ENCODE results near the gene AOPEP. TPM values are rescaled to one million over a fixed set of nuclear protein-coding genes. Genes with fewer than 3 reads are reported as not detected.
A peak's percentile ranks its signal among the peaks of the same experiment; 100 is the strongest.

Gene AOPEP
- total and polyA plus RNA-seq, 9 of the 15 experiments (the other 6 are each of a cell fraction or from before 2014, with no cell fraction given): 4.5 to 19.3 (median 13.5) TPM

GRCh38 chr9:94757158-94757557 lies 30.7 kb downstream of the AOPEP start (continued):
- TF ChIP-seq ZNF445 (CRISPR knock-in tag; IDR thresholded peaks at IDR 0.05; ENCODE audit: low read depth): no peak
- peak in 1 of 2 experiments; percentile 90; a peak in 2 of 4 replicates for TF ChIP-seq HDAC1 (IDR thresholded peaks at IDR 0.05)
- peak; percentile 87 for TF ChIP-seq MAFG (tag; conservative IDR thresholded peaks at IDR 0.05)
- TF ChIP-seq DPF2 (IDR thresholded peaks at IDR 0.05): peak; percentile 79; the same call in 1 of the 2 replicates
- peak; percentile 55; the same call in 1 of the 2 replicates for TF ChIP-seq PML (IDR thresholded peaks at IDR 0.05; ENCODE audit: low read length)
- TF ChIP-seq MEIS2 (IDR thresholded peaks at IDR 0.05; ENCODE audit: partially characterized antibody): peak; percentile 84
- peak; percentile 47; the same call in 1 of the 2 replicates for TF ChIP-seq CBFA2T2 (conservative IDR thresholded peaks at IDR 0.05)
- 0 out of 2 replicates have a peak, but pooled peaks have one; percentile 46 for TF ChIP-seq ZNF175 (CRISPR knock-in tag; IDR thresholded peaks at IDR 0.05; ENCODE audit: low read depth)
- peak; percentile 75; the same call in 1 of the 2 replicates for TF ChIP-seq SMARCA4 (IDR thresholded peaks at IDR 0.05)
- TF ChIP-seq ATF3 (IDR thresholded peaks at IDR 0.05): peak; percentile 88
- no peak for TF ChIP-seq ATF3 (CRISPR knock-in tag; conservative IDR thresholded peaks at IDR 0.05)
- peak; percentile 57; the same call in 1 of the 2 replicates for TF ChIP-seq EP300 (IDR thresholded peaks at IDR 0.05; ENCODE audit: low read length)
- TF ChIP-seq NFE2L1 (tag; IDR thresholded peaks at IDR 0.05; ENCODE audit: borderline replicate concordance, low read depth): 0 out of 2 replicates have a peak, but pooled peaks have one; percentile 32
- peak; percentile 53; the same call in 1 of the 2 replicates for TF ChIP-seq BACH1 (tag; IDR thresholded peaks at IDR 0.05)
- TF ChIP-seq ZBTB17 (CRISPR knock-in tag; IDR thresholded peaks at IDR 0.05): no peak
- TF ChIP-seq SPI1 (IDR thresholded peaks at IDR 0.05; ENCODE audit: borderline replicate concordance, low read depth, low read length): no peak
- peak; percentile 38; the same call in 1 of the 2 replicates for TF ChIP-seq HES1 (IDR thresholded peaks at IDR 0.05; ENCODE audit: low read depth)
- TF ChIP-seq PHF21A (IDR thresholded peaks at IDR 0.05; ENCODE audit: borderline replicate concordance, low read depth): 0 out of 2 replicates have a peak, but pooled peaks have one; percentile 24
- TF ChIP-seq KLF13 (tag; IDR thresholded peaks at IDR 0.05; ENCODE audit: borderline replicate concordance, low read depth): no peak

All from K562 (cell line).